Stimulated activated CD4-positive, alpha-beta T cell treated with anti-CD3 and anti-CD28 coated beads, Interleukin-1b, Interleukin-23, amount 100 ng/mL, for 4 hours (primary cell): Measurements from ENCODE around the gene MTOR.
"Not testable (repeated sequence)": the region's sequence is repeated elsewhere in the genome, so short reads cannot be mapped to it uniquely, and the experiment has no call there.

Source experiments
- DNase-seq, 2 donors: peaks; one replicate each; pipeline ENCODE4 v3.0.0-alpha.2; 2020; ENCODE audit warnings: low read depth in 2 of 2

The MTOR gene

GRCh38 chr1:11280719-11281376 is 18.5 kb upstream of the MTOR start:
- no peak for DNase-seq

- no peak for DNase-seq
Measured at GRCh38 chr1:11279630-11280029, 17.3 kb upstream of the MTOR start.

- DNase-seq = no peak
Measured at GRCh38 chr1:11279152-11279551, 16.8 kb upstream of the MTOR start.

- DNase-seq = peak in 1 of 2 donors; percentile 37
Measured at GRCh38 chr1:11273595-11274234, 11.4 kb upstream of the MTOR start.

GRCh38 chr1:11272832-11273594 is 10.7 kb upstream of the MTOR start, which contains the start of gene UBIAD1:
UBIAD1 (plus strand) TSS chr1:11273198; CDS start chr1:11273532, 334 bp downstream.
- peak; percentile 85 to 89 for DNase-seq

- DNase-seq = no peak
Measured at GRCh38 chr1:11272544-11272831, 10.1 kb upstream of the MTOR start.

- DNase-seq = not testable (repeated sequence)
Measured at GRCh38 chr1:11267350-11268337, 5.3 kb upstream of the MTOR start.

- no peak for DNase-seq
Measured at GRCh38 chr1:11266268-11267074, 4.1 kb upstream of the MTOR start.

- no peak for DNase-seq
Measured at GRCh38 chr1:11256299-11256698, 6.1 kb downstream of the MTOR start.

GRCh38 chr1:11253226-11253625 is 9.1 kb downstream of the MTOR start:
- no peak for DNase-seq

GRCh38 chr1:11252538-11252937 is 9.8 kb downstream of the MTOR start:
- DNase-seq = no peak

GRCh38 chr1:11248169-11248568 is 14.2 kb downstream of the MTOR start:
- no peak for DNase-seq

GRCh38 chr1:11245904-11246719 is 16.2 kb downstream of the MTOR start:
- DNase-seq = no peak

- DNase-seq = no peak
Measured at GRCh38 chr1:11245248-11245647, 17.1 kb downstream of the MTOR start.

- no peak for DNase-seq
Measured at GRCh38 chr1:11238311-11238710, 24.0 kb downstream of the MTOR start.

- no peak for DNase-seq
Measured at GRCh38 chr1:11237356-11237755, 25.0 kb downstream of the MTOR start.

GRCh38 chr1:11233208-11233607 is 29.1 kb downstream of the MTOR start:
- DNase-seq = no peak

GRCh38 chr1:11229203-11229602 is 33.1 kb downstream of the MTOR start:
- no peak for DNase-seq

- no peak for DNase-seq
Measured at GRCh38 chr1:11227106-11228077, 35.0 kb downstream of the MTOR start.
